ENCODE results near the gene DNLZ. TPM values are rescaled to one million over a fixed set of nuclear protein-coding genes. Genes with fewer than 3 reads are reported as not detected.

DNLZ gene
- total and polyA plus RNA-seq, 9 of the 15 experiments (the other 6 are each of a cell fraction or from before 2014, with no cell fraction given), result 0.17 to 44.6 (median 3.4) TPM

GRCh38 chr9:136342181-136343120, 21.1 kb downstream of the DNLZ start (continued):
- TF ChIP-seq USF2 (CRISPR knock-in tag; IDR thresholded peaks at IDR 0.05), result no peak
- TF ChIP-seq TSC22D4 (tag; IDR thresholded peaks at IDR 0.05), result no peak
- TF ChIP-seq SIN3B (IDR thresholded peaks at IDR 0.05; ENCODE audit: low read depth), result no peak
- TF ChIP-seq SRSF1 (IDR thresholded peaks at IDR 0.05; ENCODE audit: low read depth, low read length), result no peak
- TF ChIP-seq MITF (IDR thresholded peaks at IDR 0.05), result no peak
- no peak for TF ChIP-seq REST (IDR thresholded peaks at IDR 0.05; ENCODE audit: borderline replicate concordance)
- TF ChIP-seq REST (CRISPR knock-in tag; IDR thresholded peaks at IDR 0.05; ENCODE audit: low read depth), result no peak
- TF ChIP-seq TAF1 (IDR thresholded peaks at IDR 0.05; ENCODE audit: control insufficient read depth, extremely low read depth, insufficient read depth, low read length, severe bottlenecking), result peak; percentile 18
- TF ChIP-seq NFATC3 (IDR thresholded peaks at IDR 0.05), result no peak
- TF ChIP-seq BRF1 (IDR thresholded peaks at IDR 0.05; ENCODE audit: borderline replicate concordance, extremely low read depth, insufficient read length), result no peak
- TF ChIP-seq TBP (optimal IDR thresholded peaks at IDR 0.05; ENCODE audit: low read depth, low read length), result peak; percentile 48
- TF ChIP-seq TSHZ1 (CRISPR knock-in tag; IDR thresholded peaks at IDR 0.05), result no peak
- TF ChIP-seq PHTF2 (CRISPR knock-in tag; IDR thresholded peaks at IDR 0.05), result no peak

Data from K562 (cell line).